GM12878 (cell line): ENCODE results near the gene DISC1. TPM values are rescaled to one million over a fixed set of nuclear protein-coding genes. Genes with fewer than 3 reads are reported as not detected.

Experiments used
- ATAC-seq: fragments of 200-7000 bp; cut with Tn5 transposase; 3 replicates; pipeline ENCODE4 v1.9.1; 2020; ENCODE audit warnings: mild to moderate bottlenecking, moderate library complexity
- BruUV-seq: library from RNA; stranded (reverse); fragments of 400-500 nt; replicated peaks from 2 replicates; lab custom pipeline; 2021; lab: Mats Ljungman, UMichigan
- CTCF ChIA-PET: fragments of 300-600 bp; sonication (Branson Sonifier 250); formaldehyde crosslinking; extraction: SDS; loops from one replicate; lab custom pipeline; 2021; ENCODE audit warnings: inconsistent platforms; lab: Yijun Ruan, JAX
- POLR2A ChIA-PET: fragments of 350-600 bp; formaldehyde crosslinking; extraction: SDS; loops from one replicate; lab custom pipeline; 2021; ENCODE audit warnings: inconsistent platforms; lab: Charles Lee
- RAD21 ChIA-PET: fragments of 300-600 bp; sonication (Branson Sonifier 250); formaldehyde crosslinking; loops from one replicate; lab custom pipeline; 2023; ENCODE audit warnings: antibody characterized with exemption; ENCODE audit not compliant: unreplicated experiment; lab: Charles Lee
- SMC1A ChIA-PET: fragments of 300-600 bp; sonication (Branson Sonifier 250); formaldehyde crosslinking; loops from one replicate; lab custom pipeline; 2023; ENCODE audit not compliant: unreplicated experiment, uncharacterized antibody; lab: Charles Lee
- DNase-seq: peaks from one replicate; pipeline ENCODE4 v3.0.0-alpha.2; 2011; ENCODE audit warnings: low read depth, low spot score
- FAIRE-seq: peaks from 3 replicates; lab custom pipeline; 2011; peaks lifted over from hg19 to GRCh38; lab: Jason Lieb, UNC
- H2AFZ ChIP-seq: 2 replicates; pipeline ENCODE4 v1.6.0; 2011; ENCODE audit warnings: low read depth, low read length, control low read depth; ENCODE audit not compliant: control insufficient read depth
- H3K27ac ChIP-seq: 2 replicates; pipeline ENCODE4 v1.5.1; 2011; ENCODE audit warnings: control low read depth; ENCODE audit not compliant: control insufficient read depth, insufficient read depth
- H3K27me3 ChIP-seq, 2 experiments: replicated peaks in 1 of 2; 2 replicates each; pipeline versions ENCODE4 v1.6.0 to v1.6.1; 2011; ENCODE audit warnings: low read length in 1 of 2; ENCODE audit not compliant: control insufficient read depth in 2 of 2, insufficient read depth in 2 of 2
- H3K36me3 ChIP-seq, 2 experiments: 2 replicates each; pipeline ENCODE4 v1.5.1; 2011; ENCODE audit warnings: low read length in 1 of 2; ENCODE audit not compliant: control insufficient read depth in 2 of 2, insufficient read depth in 2 of 2
- H3K4me1 ChIP-seq: 2 replicates; pipeline ENCODE4 v1.6.1; 2011; ENCODE audit warnings: mild to moderate bottlenecking, low read length, moderate library complexity, mixed read lengths; ENCODE audit not compliant: control insufficient read depth, insufficient read depth
- H3K4me2 ChIP-seq: 2 replicates; pipeline ENCODE4 v1.6.0; 2011; ENCODE audit warnings: control low read depth; ENCODE audit not compliant: control insufficient read depth, insufficient read depth
- H3K4me3 ChIP-seq: fragments of 200-600 bp; sonication (generic); 2 replicates; pipeline ENCODE4 v1.5.1; 2016
- H3K79me2 ChIP-seq: 2 replicates; pipeline ENCODE4 v1.6.0; 2011; ENCODE audit warnings: low read length; ENCODE audit not compliant: control insufficient read depth, insufficient read depth
- H3K9ac ChIP-seq: 2 replicates; pipeline ENCODE4 v1.8.0; 2011; ENCODE audit warnings: low read length, control low read depth, mixed read lengths; ENCODE audit not compliant: control insufficient read depth, insufficient read depth
- H3K9me3 ChIP-seq: replicated peaks from 3 replicates; pipeline ENCODE4 v1.5.1; 2011; ENCODE audit warnings: mild to moderate bottlenecking, low read length; ENCODE audit not compliant: control insufficient read depth, insufficient read depth
- H4K20me1 ChIP-seq: 2 replicates; pipeline ENCODE4 v1.6.0; 2011; ENCODE audit not compliant: control insufficient read depth, insufficient read depth
- ATF7 ChIP-seq: fragments of 450-650 bp; IDR thresholded peaks from 2 replicates; pipeline ENCODE4 v1.6.1; 2016; ENCODE audit warnings: low read depth, mild to moderate bottlenecking
- NFXL1 ChIP-seq: fragments of 450-650 bp; IDR thresholded peaks from 2 replicates; pipeline ENCODE4 v1.6.1; 2017; ENCODE audit warnings: antibody characterized with exemption, mild to moderate bottlenecking, borderline replicate concordance
- RFX5 ChIP-seq: IDR thresholded peaks from 2 replicates; pipeline ENCODE4 v1.6.1; 2011; ENCODE audit warnings: low read depth, low read length, improper control_type of control experiment
- YY1 ChIP-seq: IDR thresholded peaks from 2 replicates; pipeline ENCODE4 v1.6.1; 2011; ENCODE audit warnings: low read depth, mild to moderate bottlenecking, low read length
- WGBS: methylation state at CpG from one replicate; pipeline ENCODE4 v1.1.6; 2016; ENCODE audit warnings: low lambda C conversion rate; ENCODE audit not compliant: insufficient replicate concordance, insufficient coverage; ENCODE audit errors: missing lambda C conversion rate; 5-methylcytosine and 5-hydroxymethylcytosine counted together
- in situ Hi-C: fragments of 300-500 bp; cut with MboI; formaldehyde crosslinking; loops from 9 replicates; pipeline ENCODE4 v1.14.3; 2018; ENCODE audit warnings: mixed read lengths
- intact Hi-C: fragments of 100-400 bp; cut with micrococcal nuclease; formaldehyde crosslinking; loops from one replicate; pipeline ENCODE4 v1.14.2; 2022; ENCODE audit not compliant: unreplicated experiment
- polyA plus RNA-seq, 11 experiments: library from polyadenylated mRNA; depleted of rRNA in 4 of 11; unstranded in 6 of 11; stranded (reverse) in 5 of 11; fragments of >200 nt; fragmentation: Nextera tagmentation in 4 of 11; fragmentation: Illumina TruSeq in 1 of 11; extraction: Ambion mirVana in 4 of 11; extraction: Trizol in 1 of 11; gene quantifications; 1 replicate in 1 of 11; 2 replicates in 10 of 11; pipeline versions ENCODE4 v1.2.1 to v1.2.3, GENCODE V29; 2011 to 2016; ENCODE audit warnings: inconsistent platforms in 2 of 11, missing spikeins in 2 of 11, low read depth in 1 of 11
- total RNA-seq, 4 experiments: library from RNA; depleted of rRNA in 3 of 4; stranded (reverse); fragments of >200 nt in 3 of 4; fragmentation: Illumina TruSeq in 1 of 4; extraction: Trizol in 1 of 4; gene quantifications; 2 replicates each; pipeline versions ENCODE4 v1.2.1 to v1.2.3, GENCODE V29; 2013 to 2021
- TF ChIP-seq, protein P1 (sequence below): fragments of 450-650 bp; IDR thresholded peaks from 2 replicates; pipeline ENCODE4 v1.6.1; 2017; ENCODE audit warnings: mild to moderate bottlenecking, moderate library complexity
- TF ChIP-seq, protein P2 (sequence below): fragments of 450-650 bp; IDR thresholded peaks from 2 replicates; pipeline ENCODE4 v1.6.1; 2018; ENCODE audit warnings: borderline replicate concordance, mild to moderate bottlenecking; ENCODE audit not compliant: partially characterized antibody
- TF ChIP-seq, protein P3 (sequence below): fragments of 150-350 bp; IDR thresholded peaks from 2 replicates; pipeline ENCODE4 v1.6.1; 2016; ENCODE audit warnings: low read depth, low read length
- TF ChIP-seq, protein P4 (sequence below): fragments of 450-650 bp; IDR thresholded peaks from 2 replicates; pipeline ENCODE4 v1.6.1; 2017; ENCODE audit warnings: mild to moderate bottlenecking
- TF ChIP-seq, protein P5 (sequence below): IDR thresholded peaks from 2 replicates; pipeline ENCODE4 v1.6.1; 2012; ENCODE audit warnings: low read depth, low read length, improper control_type of control experiment

Gene DISC1
- total and polyA plus RNA-seq, 10 of the 15 experiments (the other 5 are each of a cell fraction or from before 2014, with no cell fraction given), result 0.05 to 0.72 (median 0.19) TPM; not detected in 1

DNA sequence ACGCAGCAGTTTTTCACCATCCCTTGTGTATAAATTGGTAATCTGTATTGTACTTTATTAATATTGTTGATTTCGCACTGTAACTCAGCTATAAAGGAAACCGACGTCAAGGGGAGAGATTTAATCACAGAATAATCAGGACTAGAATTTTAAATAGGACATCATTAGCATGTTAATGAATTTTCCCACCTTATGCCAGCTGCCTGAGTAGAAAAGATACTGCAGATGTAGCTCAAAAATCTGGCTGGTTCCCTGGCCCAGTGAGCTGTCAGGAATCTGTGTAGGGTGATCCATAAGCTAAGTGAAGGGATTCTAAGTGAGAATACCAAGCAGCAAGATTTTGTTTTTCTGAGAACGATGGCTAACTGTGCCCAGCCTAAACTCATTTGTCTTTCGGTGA is 195.5 kb downstream of the DISC1 start (continued):
- TF ChIP-seq, protein P1, sequence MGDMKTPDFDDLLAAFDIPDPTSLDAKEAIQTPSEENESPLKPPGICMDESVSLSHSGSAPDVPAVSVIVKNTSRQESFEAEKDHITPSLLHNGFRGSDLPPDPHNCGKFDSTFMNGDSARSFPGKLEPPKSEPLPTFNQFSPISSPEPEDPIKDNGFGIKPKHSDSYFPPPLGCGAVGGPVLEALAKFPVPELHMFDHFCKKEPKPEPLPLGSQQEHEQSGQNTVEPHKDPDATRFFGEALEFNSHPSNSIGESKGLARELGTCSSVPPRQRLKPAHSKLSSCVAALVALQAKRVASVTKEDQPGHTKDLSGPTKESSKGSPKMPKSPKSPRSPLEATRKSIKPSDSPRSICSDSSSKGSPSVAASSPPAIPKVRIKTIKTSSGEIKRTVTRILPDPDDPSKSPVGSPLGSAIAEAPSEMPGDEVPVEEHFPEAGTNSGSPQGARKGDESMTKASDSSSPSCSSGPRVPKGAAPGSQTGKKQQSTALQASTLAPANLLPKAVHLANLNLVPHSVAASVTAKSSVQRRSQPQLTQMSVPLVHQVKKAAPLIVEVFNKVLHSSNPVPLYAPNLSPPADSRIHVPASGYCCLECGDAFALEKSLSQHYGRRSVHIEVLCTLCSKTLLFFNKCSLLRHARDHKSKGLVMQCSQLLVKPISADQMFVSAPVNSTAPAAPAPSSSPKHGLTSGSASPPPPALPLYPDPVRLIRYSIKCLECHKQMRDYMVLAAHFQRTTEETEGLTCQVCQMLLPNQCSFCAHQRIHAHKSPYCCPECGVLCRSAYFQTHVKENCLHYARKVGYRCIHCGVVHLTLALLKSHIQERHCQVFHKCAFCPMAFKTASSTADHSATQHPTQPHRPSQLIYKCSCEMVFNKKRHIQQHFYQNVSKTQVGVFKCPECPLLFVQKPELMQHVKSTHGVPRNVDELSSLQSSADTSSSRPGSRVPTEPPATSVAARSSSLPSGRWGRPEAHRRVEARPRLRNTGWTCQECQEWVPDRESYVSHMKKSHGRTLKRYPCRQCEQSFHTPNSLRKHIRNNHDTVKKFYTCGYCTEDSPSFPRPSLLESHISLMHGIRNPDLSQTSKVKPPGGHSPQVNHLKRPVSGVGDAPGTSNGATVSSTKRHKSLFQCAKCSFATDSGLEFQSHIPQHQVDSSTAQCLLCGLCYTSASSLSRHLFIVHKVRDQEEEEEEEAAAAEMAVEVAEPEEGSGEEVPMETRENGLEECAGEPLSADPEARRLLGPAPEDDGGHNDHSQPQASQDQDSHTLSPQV, result no peak
- TF ChIP-seq NFXL1, result no peak
- TF ChIP-seq, protein P2, sequence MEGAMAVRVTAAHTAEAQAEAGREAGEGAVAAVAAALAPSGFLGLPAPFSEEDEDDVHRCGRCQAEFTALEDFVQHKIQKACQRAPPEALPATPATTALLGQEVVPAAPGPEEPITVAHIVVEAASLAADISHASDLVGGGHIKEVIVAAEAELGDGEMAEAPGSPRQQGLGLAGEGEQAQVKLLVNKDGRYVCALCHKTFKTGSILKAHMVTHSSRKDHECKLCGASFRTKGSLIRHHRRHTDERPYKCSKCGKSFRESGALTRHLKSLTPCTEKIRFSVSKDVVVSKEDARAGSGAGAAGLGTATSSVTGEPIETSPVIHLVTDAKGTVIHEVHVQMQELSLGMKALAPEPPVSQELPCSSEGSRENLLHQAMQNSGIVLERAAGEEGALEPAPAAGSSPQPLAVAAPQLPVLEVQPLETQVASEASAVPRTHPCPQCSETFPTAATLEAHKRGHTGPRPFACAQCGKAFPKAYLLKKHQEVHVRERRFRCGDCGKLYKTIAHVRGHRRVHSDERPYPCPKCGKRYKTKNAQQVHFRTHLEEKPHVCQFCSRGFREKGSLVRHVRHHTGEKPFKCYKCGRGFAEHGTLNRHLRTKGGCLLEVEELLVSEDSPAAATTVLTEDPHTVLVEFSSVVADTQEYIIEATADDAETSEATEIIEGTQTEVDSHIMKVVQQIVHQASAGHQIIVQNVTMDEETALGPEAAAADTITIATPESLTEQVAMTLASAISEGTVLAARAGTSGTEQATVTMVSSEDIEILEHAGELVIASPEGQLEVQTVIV, result no peak

DNA sequence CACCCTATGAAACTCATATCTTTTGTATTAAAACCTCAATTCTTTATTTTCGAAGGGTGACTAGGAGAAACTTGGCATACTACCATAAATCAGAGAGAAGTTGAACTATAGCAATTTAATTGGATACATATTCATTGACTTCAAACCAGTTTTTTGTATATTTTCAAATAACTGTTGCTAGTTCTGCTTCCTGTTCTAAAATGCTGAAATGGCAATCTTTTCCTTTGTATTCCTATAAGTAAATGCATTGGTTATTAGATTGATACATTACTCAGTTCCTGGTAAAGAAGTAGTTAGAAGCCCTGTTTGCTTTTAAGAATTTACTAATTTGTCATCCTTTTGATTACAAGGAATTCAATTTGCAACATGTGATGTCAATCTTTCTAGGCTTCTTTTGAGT is 200.0 kb downstream of the DISC1 start:
- CTCF ChIA-PET, result no interaction called here
- POLR2A ChIA-PET, result no interaction called here
- ATAC-seq (no peak), DNase-seq (no peak), FAIRE-seq (no peak)
- Histone ChIP-seq H3K27ac (no peak overlapping the region), H3K4me1 (no peaks in the 10 kb centered on the region), H3K27me3 (no peaks in the 10 kb centered on the region), H3K4me2 (no peak overlapping the region), H4K20me1 (no peaks in the 10 kb centered on the region), H3K79me2 (no peaks in the 10 kb centered on the region), H3K36me3 (no peaks in the 10 kb centered on the region), H3K4me3 (no peak overlapping the region), H3K9ac (no peak overlapping the region), H2AFZ (no peak overlapping the region), H3K9me3 (no peaks in the 10 kb centered on the region)
- BruUV-seq, result no TSS peak
- TF ChIP-seq, protein P3, sequence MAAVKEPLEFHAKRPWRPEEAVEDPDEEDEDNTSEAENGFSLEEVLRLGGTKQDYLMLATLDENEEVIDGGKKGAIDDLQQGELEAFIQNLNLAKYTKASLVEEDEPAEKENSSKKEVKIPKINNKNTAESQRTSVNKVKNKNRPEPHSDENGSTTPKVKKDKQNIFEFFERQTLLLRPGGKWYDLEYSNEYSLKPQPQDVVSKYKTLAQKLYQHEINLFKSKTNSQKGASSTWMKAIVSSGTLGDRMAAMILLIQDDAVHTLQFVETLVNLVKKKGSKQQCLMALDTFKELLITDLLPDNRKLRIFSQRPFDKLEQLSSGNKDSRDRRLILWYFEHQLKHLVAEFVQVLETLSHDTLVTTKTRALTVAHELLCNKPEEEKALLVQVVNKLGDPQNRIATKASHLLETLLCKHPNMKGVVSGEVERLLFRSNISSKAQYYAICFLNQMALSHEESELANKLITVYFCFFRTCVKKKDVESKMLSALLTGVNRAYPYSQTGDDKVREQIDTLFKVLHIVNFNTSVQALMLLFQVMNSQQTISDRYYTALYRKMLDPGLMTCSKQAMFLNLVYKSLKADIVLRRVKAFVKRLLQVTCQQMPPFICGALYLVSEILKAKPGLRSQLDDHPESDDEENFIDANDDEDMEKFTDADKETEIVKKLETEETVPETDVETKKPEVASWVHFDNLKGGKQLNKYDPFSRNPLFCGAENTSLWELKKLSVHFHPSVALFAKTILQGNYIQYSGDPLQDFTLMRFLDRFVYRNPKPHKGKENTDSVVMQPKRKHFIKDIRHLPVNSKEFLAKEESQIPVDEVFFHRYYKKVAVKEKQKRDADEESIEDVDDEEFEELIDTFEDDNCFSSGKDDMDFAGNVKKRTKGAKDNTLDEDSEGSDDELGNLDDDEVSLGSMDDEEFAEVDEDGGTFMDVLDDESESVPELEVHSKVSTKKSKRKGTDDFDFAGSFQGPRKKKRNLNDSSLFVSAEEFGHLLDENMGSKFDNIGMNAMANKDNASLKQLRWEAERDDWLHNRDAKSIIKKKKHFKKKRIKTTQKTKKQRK, result no peak
- no peak for TF ChIP-seq ATF7
- TF ChIP-seq, protein P4, sequence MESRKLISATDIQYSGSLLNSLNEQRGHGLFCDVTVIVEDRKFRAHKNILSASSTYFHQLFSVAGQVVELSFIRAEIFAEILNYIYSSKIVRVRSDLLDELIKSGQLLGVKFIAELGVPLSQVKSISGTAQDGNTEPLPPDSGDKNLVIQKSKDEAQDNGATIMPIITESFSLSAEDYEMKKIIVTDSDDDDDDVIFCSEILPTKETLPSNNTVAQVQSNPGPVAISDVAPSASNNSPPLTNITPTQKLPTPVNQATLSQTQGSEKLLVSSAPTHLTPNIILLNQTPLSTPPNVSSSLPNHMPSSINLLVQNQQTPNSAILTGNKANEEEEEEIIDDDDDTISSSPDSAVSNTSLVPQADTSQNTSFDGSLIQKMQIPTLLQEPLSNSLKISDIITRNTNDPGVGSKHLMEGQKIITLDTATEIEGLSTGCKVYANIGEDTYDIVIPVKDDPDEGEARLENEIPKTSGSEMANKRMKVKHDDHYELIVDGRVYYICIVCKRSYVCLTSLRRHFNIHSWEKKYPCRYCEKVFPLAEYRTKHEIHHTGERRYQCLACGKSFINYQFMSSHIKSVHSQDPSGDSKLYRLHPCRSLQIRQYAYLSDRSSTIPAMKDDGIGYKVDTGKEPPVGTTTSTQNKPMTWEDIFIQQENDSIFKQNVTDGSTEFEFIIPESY, result no peak
- no peak for TF ChIP-seq NFXL1
- TF ChIP-seq, protein P5, sequence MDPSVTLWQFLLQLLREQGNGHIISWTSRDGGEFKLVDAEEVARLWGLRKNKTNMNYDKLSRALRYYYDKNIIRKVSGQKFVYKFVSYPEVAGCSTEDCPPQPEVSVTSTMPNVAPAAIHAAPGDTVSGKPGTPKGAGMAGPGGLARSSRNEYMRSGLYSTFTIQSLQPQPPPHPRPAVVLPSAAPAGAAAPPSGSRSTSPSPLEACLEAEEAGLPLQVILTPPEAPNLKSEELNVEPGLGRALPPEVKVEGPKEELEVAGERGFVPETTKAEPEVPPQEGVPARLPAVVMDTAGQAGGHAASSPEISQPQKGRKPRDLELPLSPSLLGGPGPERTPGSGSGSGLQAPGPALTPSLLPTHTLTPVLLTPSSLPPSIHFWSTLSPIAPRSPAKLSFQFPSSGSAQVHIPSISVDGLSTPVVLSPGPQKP, result no peak
- no peak for TF ChIP-seq RFX5
- TF ChIP-seq YY1, result no peak
- RAD21 ChIA-PET, result no interaction called here
- intact Hi-C loops, result no loop called here
- in situ Hi-C loops, result no loop called here
- WGBS, result 5% methylated on average over 1 of the region's 1 CpG
- SMC1A ChIA-PET, result no interaction called here
